Prostate gland (tissue), 2 donors: Measurements from ENCODE around the gene RPS14. TPM values are rescaled to one million over a fixed set of nuclear protein-coding genes. Genes with fewer than 3 reads are reported as not detected.
A peak's percentile ranks its signal among the peaks of the same experiment; 100 is the strongest.
"Not testable (repeated sequence)": the region's sequence is repeated elsewhere in the genome, so short reads cannot be mapped to it uniquely, and the experiment has no call there.

ENCODE experiments used
- DNase-seq: peaks from one replicate; pipeline ENCODE4 v3.0.0-alpha.2; 2019; ENCODE audit warnings: low spot score
- H3K27ac ChIP-seq, 2 donors: fragments of 200-600 bp; sonication (generic); 2 replicates each; pipeline ENCODE4 v1.5.1; 2017 to 2019
- H3K27me3 ChIP-seq: fragments of 200-600 bp; sonication (generic); replicated peaks from 2 replicates; pipeline ENCODE4 v1.5.1; 2019; ENCODE audit not compliant: insufficient read depth
- H3K36me3 ChIP-seq, 2 donors: fragments of 200-600 bp; sonication (generic); 1 replicate in 1 of 2; 2 replicates in 1 of 2; pipeline versions ENCODE4 v1.5.1 to v1.8.1; 2017 to 2019
- H3K4me1 ChIP-seq: fragments of 200-600 bp; sonication (generic); replicated peaks from 2 replicates; pipeline ENCODE4 v1.5.1; 2019
- H3K4me3 ChIP-seq, 2 donors: fragments of 200-600 bp; sonication (generic); 2 replicates each; pipeline ENCODE4 v1.5.1; 2017 to 2019
- H3K9me3 ChIP-seq: fragments of 200-600 bp; sonication (generic); 2 replicates; pipeline ENCODE4 v1.5.1; 2017
- CTCF ChIP-seq, 4 experiments: fragments of 200-600 bp in 2 of 4; fragments of 450-650 bp in 2 of 4; sonication (generic) in 2 of 4; IDR thresholded peaks; 1 replicate in 3 of 4; 2 replicates in 1 of 4; pipeline ENCODE4 v1.5.1; 2016 to 2019; ENCODE audit warnings: antibody characterized with exemption in 4 of 4, mild to moderate bottlenecking in 2 of 4, moderate library complexity in 2 of 4
- POLR2A ChIP-seq: fragments of 450-650 bp; IDR thresholded peaks from one replicate; pipeline ENCODE4 v1.6.1; 2016; ENCODE audit warnings: antibody characterized with exemption, mild to moderate bottlenecking
- POLR2AphosphoS5 ChIP-seq: sonication (generic); formaldehyde crosslinking; IDR thresholded peaks from one replicate; pipeline ENCODE4 v1.6.1; 2017; ENCODE audit warnings: antibody characterized with exemption
- WGBS: methylation state at CpG from one replicate; pipeline ENCODE4 v1.1.5; 2018; 5-methylcytosine and 5-hydroxymethylcytosine counted together
- intact Hi-C: fragments of 100-400 bp; cut with DNase I; formaldehyde crosslinking; loops from one replicate; pipeline ENCODE4 v1.14.2; 2022
- total RNA-seq, 2 donors: library from RNA; depleted of rRNA; stranded (reverse); fragments of >200 nt; gene quantifications; one replicate each; pipeline ENCODE4 v1.1.0, GENCODE V29; 2016

Gene RPS14
- total RNA-seq, 2 donors from 2014 or later = 1,708 to 3,672 TPM

- intact Hi-C loops = no loop called here
- Histone ChIP-seq H3K27ac (no peak overlapping the region), H3K9me3 (no peaks in the 10 kb centered on the region), H3K4me3 (no peak overlapping the region), H3K27me3 (no peaks in the 10 kb centered on the region), H3K4me1 (no peaks in the 10 kb centered on the region), H3K36me3 (no peaks in the 10 kb centered on the region)
- no peak for TF ChIP-seq POLR2A
- no peak for TF ChIP-seq CTCF (IDR thresholded peaks at IDR 0.05)
- no peak for TF ChIP-seq POLR2AphosphoS5
- WGBS = 68% methylated on average over 6 of the region's 6 CpGs
- DNase-seq = no peak
Measured at GRCh38 chr5:150481972-150482406, 32.5 kb upstream of the RPS14 start.

- Histone ChIP-seq H3K9me3 (no peaks in the 10 kb centered on the region), H3K27ac (no peak overlapping the region), H3K4me3 (no peak overlapping the region), H3K27me3 (no peaks in the 10 kb centered on the region), H3K36me3 (no peaks in the 10 kb centered on the region), H3K4me1 (no peaks in the 10 kb centered on the region)
- DNase-seq = no peak
- intact Hi-C loops = no loop called here
- TF ChIP-seq POLR2A (no peak), POLR2AphosphoS5 (no peak), CTCF (IDR thresholded peaks at IDR 0.05) (no peak)
- WGBS = 81% methylated on average over 6 of the region's 6 CpGs
Measured at GRCh38 chr5:150481708-150481965, 32.1 kb upstream of the RPS14 start.

GRCh38 chr5:150479416-150479815, 29.9 kb upstream of the RPS14 start:
- no peak overlapping the region for H3K4me3 ChIP-seq
- no peaks in the 10 kb centered on the region for H3K36me3 ChIP-seq
- intact Hi-C loops = no loop called here
- no peaks in the 10 kb centered on the region for H3K4me1 ChIP-seq
- WGBS = 72% methylated on average over 2 of the region's 2 CpGs
- no peak for DNase-seq
- H3K9me3 ChIP-seq = no peaks in the 10 kb centered on the region
- TF ChIP-seq POLR2AphosphoS5 (no peak), CTCF (IDR thresholded peaks at IDR 0.05) (no peak), POLR2A (no peak)
- H3K27ac ChIP-seq = no peak overlapping the region
- no peaks in the 10 kb centered on the region for H3K27me3 ChIP-seq

- intact Hi-C loops, H3K9me3 ChIP-seq, DNase-seq, H3K4me3 ChIP-seq, H3K27me3 ChIP-seq, H3K4me1 ChIP-seq, H3K27ac ChIP-seq, H3K36me3 ChIP-seq: not testable (repeated sequence)
- 81% methylated on average over 6 of the region's 6 CpGs for WGBS
Measured at GRCh38 chr5:150476568-150476967, 27.0 kb upstream of the RPS14 start.

- WGBS = 81% methylated on average over 12 of the region's 12 CpGs
- TF ChIP-seq POLR2A = no peak
- TF ChIP-seq CTCF (IDR thresholded peaks at IDR 0.05) = no peak
- TF ChIP-seq POLR2AphosphoS5 = peak; percentile 13
- Histone ChIP-seq H3K27me3 (no peaks in the 10 kb centered on the region), H3K36me3 (no peaks in the 10 kb centered on the region), H3K4me3 (no peak overlapping the region), H3K9me3 (no peaks in the 10 kb centered on the region), H3K4me1 (no peaks in the 10 kb centered on the region), H3K27ac (no peak overlapping the region)
- intact Hi-C loops = no loop called here
- peak; percentile 52 for DNase-seq
Measured at GRCh38 chr5:150473673-150474358, 24.3 kb upstream of the RPS14 start.
